Neural cell (in vitro differentiated cells): ENCODE measurements around the gene APOC1. TPM values are rescaled to one million over a fixed set of nuclear protein-coding genes. Genes with fewer than 3 reads are reported as not detected.

Source experiments
- H2AFZ ChIP-seq: fragments of 200-600, 300-800 bp; sonication (generic), shearing (Covaris generic); 2 replicates; pipeline ENCODE4 v1.6.0; 2014; ENCODE audit warnings: low read depth, mild to moderate bottlenecking, antibody characterized with exemption, low read length, moderate library complexity
- H3F3A ChIP-seq: fragments of 200-600 bp; shearing (Covaris generic); 2 replicates; pipeline ENCODE4 v1.6.1; 2016; ENCODE audit warnings: mild to moderate bottlenecking, moderate library complexity, mixed read lengths, antibody characterized with exemption, low read length; ENCODE audit not compliant: insufficient read depth, poor library complexity, severe bottlenecking
- H3K27ac ChIP-seq: fragments of 200-600, 300-800 bp; sonication (generic), shearing (Covaris generic); 2 replicates; pipeline ENCODE4 v1.5.1; 2014; ENCODE audit warnings: mild to moderate bottlenecking, low read length, moderate library complexity
- H3K27me3 ChIP-seq: fragments of 300-800, 200-600 bp; sonication (generic), shearing (Covaris generic); 2 replicates; pipeline ENCODE4 v1.6.0; 2014; ENCODE audit warnings: mild to moderate bottlenecking, low read depth, low read length, moderate library complexity; ENCODE audit not compliant: insufficient read depth
- H3K36me3 ChIP-seq: fragments of 300-800, 200-600 bp; sonication (generic), shearing (Covaris generic); 2 replicates; pipeline ENCODE4 v1.5.1; 2014; ENCODE audit warnings: mild to moderate bottlenecking, antibody characterized with exemption, low read length, moderate library complexity; ENCODE audit not compliant: insufficient read depth
- H3K4me2 ChIP-seq: fragments of 300-800, 200-600 bp; sonication (generic), shearing (Covaris generic); 2 replicates; pipeline ENCODE4 v1.6.0; 2014; ENCODE audit warnings: mild to moderate bottlenecking, low read length
- H3K4me3 ChIP-seq: fragments of 300-800, 200-600 bp; sonication (generic), shearing (Covaris generic); 2 replicates; pipeline ENCODE4 v1.5.1; 2014; ENCODE audit warnings: mild to moderate bottlenecking, low read length, moderate library complexity
- H3K79me2 ChIP-seq: fragments of 200-600 bp; shearing (Covaris generic); replicated peaks from 2 replicates; pipeline ENCODE4 v1.6.0; 2014; ENCODE audit warnings: mild to moderate bottlenecking, low read length, moderate library complexity; ENCODE audit not compliant: insufficient read depth
- H3K9ac ChIP-seq: fragments of 300-800, 200-600 bp; sonication (generic), shearing (Covaris generic); 2 replicates; pipeline ENCODE4 v1.6.1; 2016; ENCODE audit warnings: mild to moderate bottlenecking, low read length, mixed read lengths
- H3K9me2 ChIP-seq: fragments of 200-600 bp; shearing (Covaris generic); 2 replicates; pipeline ENCODE4 v1.6.1; 2016; ENCODE audit warnings: mild to moderate bottlenecking, low read length, mixed read lengths; ENCODE audit not compliant: insufficient read depth
- H3K9me3 ChIP-seq: fragments of 200-600, 300-800 bp; sonication (generic), shearing (Covaris generic); 2 replicates; pipeline ENCODE4 v1.6.1; 2016; ENCODE audit warnings: mild to moderate bottlenecking, mixed run types, low read length, moderate library complexity, mixed read lengths
- H4K20me1 ChIP-seq: fragments of 200-600 bp; shearing (Covaris generic); 2 replicates; pipeline ENCODE4 v1.6.1; 2016; ENCODE audit warnings: mild to moderate bottlenecking, mixed run types; ENCODE audit not compliant: insufficient read depth
- EP300 ChIP-seq: fragments of 450-650 bp; conservative IDR thresholded peaks from 2 replicates; pipeline ENCODE4 v1.6.1; 2014; ENCODE audit warnings: antibody characterized with exemption, mild to moderate bottlenecking, moderate library complexity; ENCODE audit not compliant: poor library complexity, severe bottlenecking
- EZH2 ChIP-seq: fragments of 200-600, 300-800 bp; shearing (Covaris generic), sonication (generic); IDR thresholded peaks from 2 replicates; pipeline ENCODE4 v1.6.1; 2014; ENCODE audit warnings: antibody characterized with exemption, low read length, borderline replicate concordance, mild to moderate bottlenecking; ENCODE audit not compliant: insufficient read depth, poor library complexity, severe bottlenecking
- MXI1 ChIP-seq: fragments of 450-650 bp; conservative IDR thresholded peaks from 2 replicates; pipeline ENCODE4 v1.6.1; 2014; ENCODE audit warnings: antibody characterized with exemption, mild to moderate bottlenecking; ENCODE audit not compliant: poor library complexity, severe bottlenecking
- POLR2AphosphoS5 ChIP-seq: IDR thresholded peaks from 2 replicates; pipeline ENCODE4 v1.6.1; 2012
- RAD21 ChIP-seq: fragments of 450-650 bp; conservative IDR thresholded peaks from 2 replicates; pipeline ENCODE4 v1.6.1; 2014; ENCODE audit warnings: antibody characterized with exemption, mild to moderate bottlenecking, moderate library complexity
- SMC3 ChIP-seq: fragments of 450-650 bp; conservative IDR thresholded peaks from 2 replicates; pipeline ENCODE4 v1.6.1; 2014; ENCODE audit warnings: antibody characterized with exemption, mild to moderate bottlenecking, moderate library complexity; ENCODE audit not compliant: poor library complexity
- TAF1 ChIP-seq: IDR thresholded peaks from 2 replicates; pipeline ENCODE4 v1.6.1; 2012; ENCODE audit warnings: low read depth
- polyA plus RNA-seq: library from polyadenylated mRNA; depleted of rRNA; stranded (reverse); fragments of >200 nt; gene quantifications from 2 replicates; pipeline ENCODE4 v1.2.3, GENCODE V29; 2014
- TF ChIP-seq, protein P1 (sequence below): IDR thresholded peaks from 2 replicates; pipeline ENCODE4 v1.6.1; 2012; ENCODE audit warnings: borderline replicate concordance
- TF ChIP-seq, protein P2 (sequence below): fragments of 450-650 bp; IDR thresholded peaks from 2 replicates; pipeline ENCODE4 v1.5.1; 2014; ENCODE audit warnings: antibody characterized with exemption, mild to moderate bottlenecking, moderate library complexity; ENCODE audit not compliant: poor library complexity, severe bottlenecking

APOC1 gene
- polyA plus RNA-seq, 1 donor from 2014 or later = not detected

DNA sequence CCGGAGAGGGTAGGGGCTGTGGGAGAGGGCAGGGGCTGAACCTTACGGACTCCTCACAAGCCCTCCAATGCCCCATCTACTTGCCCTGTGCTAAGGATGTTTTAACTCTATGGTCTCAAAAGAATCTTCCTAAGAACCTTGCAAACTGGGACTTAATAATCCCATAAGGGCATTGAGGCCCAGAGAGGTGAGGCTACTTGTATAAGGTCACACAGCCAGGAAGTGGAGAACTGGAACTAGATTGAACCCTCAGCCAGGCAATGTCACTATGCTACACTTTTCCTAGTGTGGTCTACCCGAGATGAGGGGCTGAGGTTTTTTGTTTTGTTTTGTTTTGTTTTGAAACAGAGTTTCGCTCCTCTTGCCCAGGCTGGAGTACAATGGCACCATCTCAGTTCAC is 17.1 kb downstream of the APOC1 start:
- Histone ChIP-seq H3K4me2 (no peak overlapping the region), H3K9me2 (no peaks in the 10 kb centered on the region), H3K9me3 (no peaks in the 10 kb centered on the region), H3K36me3 (no peaks in the 10 kb centered on the region), H2AFZ (no peak overlapping the region), H3K27ac (no peak overlapping the region), H3K9ac (no peak overlapping the region), H4K20me1 (no peaks in the 10 kb centered on the region), H3K79me2 (no peaks in the 10 kb centered on the region), H3K27me3 (no peaks in the 10 kb centered on the region), H3F3A (no peaks in the 10 kb centered on the region), H3K4me3 (no peak overlapping the region)
- no peak for TF ChIP-seq MXI1
- no peak for TF ChIP-seq EZH2
- TF ChIP-seq, protein P1, sequence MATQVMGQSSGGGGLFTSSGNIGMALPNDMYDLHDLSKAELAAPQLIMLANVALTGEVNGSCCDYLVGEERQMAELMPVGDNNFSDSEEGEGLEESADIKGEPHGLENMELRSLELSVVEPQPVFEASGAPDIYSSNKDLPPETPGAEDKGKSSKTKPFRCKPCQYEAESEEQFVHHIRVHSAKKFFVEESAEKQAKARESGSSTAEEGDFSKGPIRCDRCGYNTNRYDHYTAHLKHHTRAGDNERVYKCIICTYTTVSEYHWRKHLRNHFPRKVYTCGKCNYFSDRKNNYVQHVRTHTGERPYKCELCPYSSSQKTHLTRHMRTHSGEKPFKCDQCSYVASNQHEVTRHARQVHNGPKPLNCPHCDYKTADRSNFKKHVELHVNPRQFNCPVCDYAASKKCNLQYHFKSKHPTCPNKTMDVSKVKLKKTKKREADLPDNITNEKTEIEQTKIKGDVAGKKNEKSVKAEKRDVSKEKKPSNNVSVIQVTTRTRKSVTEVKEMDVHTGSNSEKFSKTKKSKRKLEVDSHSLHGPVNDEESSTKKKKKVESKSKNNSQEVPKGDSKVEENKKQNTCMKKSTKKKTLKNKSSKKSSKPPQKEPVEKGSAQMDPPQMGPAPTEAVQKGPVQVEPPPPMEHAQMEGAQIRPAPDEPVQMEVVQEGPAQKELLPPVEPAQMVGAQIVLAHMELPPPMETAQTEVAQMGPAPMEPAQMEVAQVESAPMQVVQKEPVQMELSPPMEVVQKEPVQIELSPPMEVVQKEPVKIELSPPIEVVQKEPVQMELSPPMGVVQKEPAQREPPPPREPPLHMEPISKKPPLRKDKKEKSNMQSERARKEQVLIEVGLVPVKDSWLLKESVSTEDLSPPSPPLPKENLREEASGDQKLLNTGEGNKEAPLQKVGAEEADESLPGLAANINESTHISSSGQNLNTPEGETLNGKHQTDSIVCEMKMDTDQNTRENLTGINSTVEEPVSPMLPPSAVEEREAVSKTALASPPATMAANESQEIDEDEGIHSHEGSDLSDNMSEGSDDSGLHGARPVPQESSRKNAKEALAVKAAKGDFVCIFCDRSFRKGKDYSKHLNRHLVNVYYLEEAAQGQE = no peak
- TF ChIP-seq, protein P2, sequence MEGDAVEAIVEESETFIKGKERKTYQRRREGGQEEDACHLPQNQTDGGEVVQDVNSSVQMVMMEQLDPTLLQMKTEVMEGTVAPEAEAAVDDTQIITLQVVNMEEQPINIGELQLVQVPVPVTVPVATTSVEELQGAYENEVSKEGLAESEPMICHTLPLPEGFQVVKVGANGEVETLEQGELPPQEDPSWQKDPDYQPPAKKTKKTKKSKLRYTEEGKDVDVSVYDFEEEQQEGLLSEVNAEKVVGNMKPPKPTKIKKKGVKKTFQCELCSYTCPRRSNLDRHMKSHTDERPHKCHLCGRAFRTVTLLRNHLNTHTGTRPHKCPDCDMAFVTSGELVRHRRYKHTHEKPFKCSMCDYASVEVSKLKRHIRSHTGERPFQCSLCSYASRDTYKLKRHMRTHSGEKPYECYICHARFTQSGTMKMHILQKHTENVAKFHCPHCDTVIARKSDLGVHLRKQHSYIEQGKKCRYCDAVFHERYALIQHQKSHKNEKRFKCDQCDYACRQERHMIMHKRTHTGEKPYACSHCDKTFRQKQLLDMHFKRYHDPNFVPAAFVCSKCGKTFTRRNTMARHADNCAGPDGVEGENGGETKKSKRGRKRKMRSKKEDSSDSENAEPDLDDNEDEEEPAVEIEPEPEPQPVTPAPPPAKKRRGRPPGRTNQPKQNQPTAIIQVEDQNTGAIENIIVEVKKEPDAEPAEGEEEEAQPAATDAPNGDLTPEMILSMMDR = no peak
- TF ChIP-seq TAF1 = no peak
- TF ChIP-seq SMC3 = no peak
- no peak for TF ChIP-seq POLR2AphosphoS5
- TF ChIP-seq EP300 = no peak
- TF ChIP-seq RAD21 = no peak

DNA sequence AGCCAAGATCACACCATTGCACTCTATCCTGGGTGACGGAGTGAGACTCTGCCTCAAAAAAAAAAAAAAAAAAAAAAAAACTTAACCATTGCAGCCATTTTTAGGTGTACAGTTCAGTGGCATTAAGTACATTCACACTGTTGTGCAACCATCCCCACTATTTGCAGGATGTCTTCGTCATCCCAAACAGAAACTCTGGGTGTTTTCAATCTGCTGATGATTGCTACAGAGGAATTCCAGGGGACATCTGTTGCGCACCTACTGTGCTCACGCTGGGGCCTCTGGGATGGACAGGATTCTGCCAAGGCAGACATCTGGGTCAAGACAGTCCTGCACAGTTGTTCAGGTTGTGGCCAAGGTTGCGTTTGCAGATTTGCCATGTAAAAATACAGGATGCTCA is 25.3 kb downstream of the APOC1 start:
- H3K27ac ChIP-seq = no peak overlapping the region
- H3K4me3 ChIP-seq = no peak overlapping the region
- H4K20me1 ChIP-seq = no peaks in the 10 kb centered on the region
- H3K9me3 ChIP-seq = no peaks in the 10 kb centered on the region
- TF ChIP-seq RAD21 (no peak), SMC3 (no peak), POLR2AphosphoS5 (no peak)
- TF ChIP-seq, protein P1 = no peak
- no peaks in the 10 kb centered on the region for H3K9me2 ChIP-seq
- no peaks in the 10 kb centered on the region for H3K27me3 ChIP-seq
- H3K79me2 ChIP-seq = no peaks in the 10 kb centered on the region
- H3K4me2 ChIP-seq = no peak overlapping the region
- H3K36me3 ChIP-seq = no peaks in the 10 kb centered on the region
- no peak overlapping the region for H3K9ac ChIP-seq
- H3F3A ChIP-seq = no peaks in the 10 kb centered on the region
- no peak overlapping the region for H2AFZ ChIP-seq
